H1 (cell line): ENCODE results near the gene ARHGAP26. TPM values are rescaled to one million over a fixed set of nuclear protein-coding genes. Genes with fewer than 3 reads are reported as not detected.

Experiments used
- CTCF ChIA-PET: fragments of 300-600 bp; sonication (Branson Sonifier 250); formaldehyde crosslinking; loops from one replicate; lab custom pipeline; 2021; ENCODE audit not compliant: partially characterized antibody; lab: Charles Lee
- POLR2A ChIA-PET: fragments of 300-600 bp; sonication (Branson Sonifier 250); formaldehyde crosslinking; loops from one replicate; lab custom pipeline; 2021; ENCODE audit warnings: inconsistent platforms; ENCODE audit not compliant: partially characterized antibody; lab: Charles Lee
- DNase-seq, 2 experiments: peaks; one replicate each; pipeline versions ENCODE4 v3.0.0 to v3.0.0-alpha.2; 2010 to 2022; ENCODE audit warnings: low spot score in 2 of 2, low read depth in 1 of 2, mixed read lengths in 1 of 2
- FAIRE-seq: peaks from 2 replicates; lab custom pipeline; 2011; peaks lifted over from hg19 to GRCh38; lab: Jason Lieb, UNC
- H2AFZ ChIP-seq: 2 replicates; pipeline ENCODE4 v1.8.1; 2012; ENCODE audit warnings: low read length, inconsistent platforms
- H2AK5ac ChIP-seq: 2 replicates; pipeline ENCODE4 v1.6.1; 2013; ENCODE audit warnings: low read depth, low read length
- H2BK120ac ChIP-seq: replicated peaks from 2 replicates; pipeline ENCODE3; 2013; ENCODE audit warnings: low read depth, low read length, inconsistent platforms
- H2BK12ac ChIP-seq: 2 replicates; pipeline ENCODE4 v1.6.1; 2013; ENCODE audit warnings: low read depth, low read length
- H2BK15ac ChIP-seq: 2 replicates; pipeline ENCODE4 v1.6.1; 2013; ENCODE audit warnings: low read length
- H2BK20ac ChIP-seq: 2 replicates; pipeline ENCODE4 v1.6.1; 2013; ENCODE audit warnings: low read length
- H2BK5ac ChIP-seq: 2 replicates; pipeline ENCODE4 v1.6.1; 2013; ENCODE audit warnings: low read depth, low read length
- H3K14ac ChIP-seq: 2 replicates; pipeline ENCODE4 v1.6.1; 2013; ENCODE audit warnings: inconsistent platforms; ENCODE audit not compliant: insufficient read length
- H3K18ac ChIP-seq: 2 replicates; pipeline ENCODE4 v1.6.1; 2013; ENCODE audit warnings: low read length; ENCODE audit errors: extremely low read depth
- H3K23ac ChIP-seq: 2 replicates; pipeline ENCODE4 v1.6.1; 2013; ENCODE audit warnings: inconsistent platforms; ENCODE audit not compliant: insufficient read length
- H3K23me2 ChIP-seq: 2 replicates; pipeline ENCODE4 v1.6.1; 2013; ENCODE audit warnings: low read depth, low read length
- H3K27ac ChIP-seq: 2 replicates; pipeline ENCODE4 v1.6.1; 2011; ENCODE audit warnings: low read depth, low read length, inconsistent platforms
- H3K27me3 ChIP-seq, 4 experiments: replicated peaks in 1 of 4; 1 replicate in 1 of 4; 2 replicates in 3 of 4; pipeline versions ENCODE4 v1.6.1 to v1.8.1; 2011 to 2013; ENCODE audit warnings: low read length in 3 of 4, mild to moderate bottlenecking in 3 of 4, inconsistent platforms in 2 of 4, mixed read lengths in 2 of 4, moderate library complexity in 1 of 4; ENCODE audit not compliant: control insufficient read depth in 3 of 4, insufficient read depth in 3 of 4; ENCODE audit errors: extremely low read depth in 1 of 4
- H3K36me3 ChIP-seq, 4 experiments: 2 replicates each; pipeline versions ENCODE4 v1.6.1 to v1.8.1; 2011 to 2013; ENCODE audit warnings: mild to moderate bottlenecking in 4 of 4, low read length in 3 of 4, moderate library complexity in 2 of 4, control low read depth in 1 of 4, inconsistent platforms in 1 of 4; ENCODE audit not compliant: insufficient read depth in 4 of 4, control insufficient read depth in 2 of 4
- H3K4ac ChIP-seq: replicated peaks from 2 replicates; pipeline ENCODE3; 2013; ENCODE audit warnings: low read length, low read depth, mixed read lengths, inconsistent platforms; ENCODE audit not compliant: insufficient read length
- H3K4me1 ChIP-seq, 4 experiments: replicated peaks in 1 of 4; 1 replicate in 1 of 4; 2 replicates in 3 of 4; pipeline versions ENCODE4 v1.6.1 to v1.8.1; 2011 to 2013; ENCODE audit warnings: low read length in 3 of 4, inconsistent platforms in 2 of 4, mixed read lengths in 1 of 4; ENCODE audit not compliant: insufficient read depth in 4 of 4, control insufficient read depth in 3 of 4
- H3K4me2 ChIP-seq, 2 experiments: 2 replicates each; pipeline versions ENCODE4 v1.6.1 to v1.8.1; 2011 to 2013; ENCODE audit warnings: low read depth in 2 of 2, low read length in 2 of 2, control low read depth in 1 of 2, inconsistent platforms in 1 of 2, mild to moderate bottlenecking in 1 of 2; ENCODE audit not compliant: insufficient read depth in 1 of 2
- H3K4me3 ChIP-seq, 4 experiments: fragments of 200-600, 300-600 bp in 1 of 4; sonication (generic), shearing (Covaris generic), sonication (Bioruptor Twin) in 1 of 4; 2 replicates each; pipeline versions ENCODE4 v1.5.1 to v1.8.1; 2011 to 2016; ENCODE audit warnings: low read length in 4 of 4, low read depth in 3 of 4, control low read depth in 2 of 4, inconsistent platforms in 2 of 4, mild to moderate bottlenecking in 2 of 4, mixed read lengths in 1 of 4, moderate library complexity in 1 of 4; ENCODE audit not compliant: insufficient read depth in 2 of 4; ENCODE audit errors: extremely low read depth in 1 of 4
- H3K56ac ChIP-seq: replicated peaks from 2 replicates; pipeline ENCODE3; 2013; ENCODE audit warnings: low read depth, mild to moderate bottlenecking, mixed read lengths, low read length, inconsistent platforms; ENCODE audit not compliant: insufficient read length
- H3K79me1 ChIP-seq: 2 replicates; pipeline ENCODE4 v1.6.1; 2013; ENCODE audit warnings: low read depth, low read length, control low read depth
- H3K79me2 ChIP-seq, 2 experiments: 2 replicates each; pipeline versions ENCODE4 v1.6.1 to v1.8.1; 2012 to 2013; ENCODE audit warnings: low read length in 2 of 2, mild to moderate bottlenecking in 2 of 2, inconsistent platforms in 1 of 2; ENCODE audit not compliant: insufficient read depth in 2 of 2, control insufficient read depth in 1 of 2
- H3K9ac ChIP-seq, 4 experiments: replicated peaks in 1 of 4; 1 replicate in 1 of 4; 2 replicates in 3 of 4; pipeline versions ENCODE4 v1.6.1 to v1.8.1; 2011 to 2013; ENCODE audit warnings: low read depth in 3 of 4, low read length in 3 of 4, control low read depth in 2 of 4, mild to moderate bottlenecking in 2 of 4, moderate library complexity in 2 of 4, inconsistent platforms in 1 of 4; ENCODE audit errors: extremely low read depth in 1 of 4
- H3K9me3 ChIP-seq, 2 experiments: 2 replicates each; pipeline versions ENCODE4 v1.6.1 to v1.8.1; 2012 to 2013; ENCODE audit warnings: mild to moderate bottlenecking in 2 of 2, moderate library complexity in 2 of 2, control low read depth in 1 of 2, inconsistent platforms in 1 of 2, low read depth in 1 of 2, low read length in 1 of 2, mixed read lengths in 1 of 2; ENCODE audit not compliant: insufficient read depth in 2 of 2
- H4K20me1 ChIP-seq, 2 experiments: replicated peaks in 1 of 2; 2 replicates each; pipeline versions ENCODE3 to v1.8.1; 2011 to 2013; ENCODE audit warnings: inconsistent platforms in 2 of 2, low read length in 2 of 2, mild to moderate bottlenecking in 1 of 2; ENCODE audit not compliant: insufficient read depth in 2 of 2, control insufficient read depth in 1 of 2
- H4K5ac ChIP-seq: 2 replicates; pipeline ENCODE4 v1.6.1; 2013; ENCODE audit warnings: low read length, low read depth, mixed read lengths, inconsistent platforms; ENCODE audit not compliant: insufficient read length
- H4K8ac ChIP-seq: 2 replicates; pipeline ENCODE4 v1.8.0; 2013; ENCODE audit warnings: mild to moderate bottlenecking, moderate library complexity, low read length, inconsistent platforms; ENCODE audit not compliant: insufficient read depth; ENCODE audit errors: extremely low read depth
- H4K91ac ChIP-seq: replicated peaks from 2 replicates; pipeline ENCODE3; 2013; ENCODE audit warnings: low read length, mixed read lengths, inconsistent platforms; ENCODE audit not compliant: insufficient read length
- CBX8 ChIP-seq: fragments of 300-800, 300-1000 bp; sonication (generic); IDR thresholded peaks from 2 replicates; pipeline ENCODE4 v1.7.1; 2016; ENCODE audit warnings: low read depth, low read length, borderline replicate concordance
- CEBPB ChIP-seq: IDR thresholded peaks from 2 replicates; pipeline ENCODE4 v1.6.1; 2012; ENCODE audit warnings: low read depth, low read length
- CHD1 ChIP-seq: IDR thresholded peaks from 2 replicates; pipeline ENCODE4 v1.6.1; 2012; ENCODE audit warnings: low read depth, low read length, improper control_type of control experiment
- HDAC2 ChIP-seq, 2 experiments: fragments of 300-600 bp in 1 of 2; sonication (generic) in 1 of 2; IDR thresholded peaks; 2 replicates each; pipeline ENCODE4 v1.6.1; 2011 to 2012; ENCODE audit warnings: low read depth in 2 of 2, low read length in 2 of 2, mild to moderate bottlenecking in 2 of 2, moderate library complexity in 2 of 2, borderline replicate concordance in 1 of 2, inconsistent platforms in 1 of 2
- JUN ChIP-seq: IDR thresholded peaks from 2 replicates; pipeline ENCODE4 v1.6.1; 2011; ENCODE audit warnings: low read depth, mild to moderate bottlenecking, improper control_type of control experiment, low read length
- KDM4A ChIP-seq: IDR thresholded peaks from one replicate; pipeline ENCODE4 v1.7.1; 2012; ENCODE audit warnings: low read depth, mild to moderate bottlenecking, moderate library complexity, low read length, inconsistent platforms; ENCODE audit not compliant: severe bottlenecking
- RBBP5 ChIP-seq: IDR thresholded peaks from 2 replicates; pipeline ENCODE4 v1.7.1; 2012; ENCODE audit warnings: low read depth, mild to moderate bottlenecking, inconsistent platforms, low read length, moderate library complexity, borderline replicate concordance
- RFX5 ChIP-seq: IDR thresholded peaks from 2 replicates; pipeline ENCODE4 v1.6.1; 2011; ENCODE audit warnings: low read depth, low read length, improper control_type of control experiment, borderline replicate concordance
- RXRA ChIP-seq: IDR thresholded peaks from 2 replicates; pipeline ENCODE4 v1.6.1; 2011; ENCODE audit warnings: low read depth, mild to moderate bottlenecking, low read length, moderate library complexity; ENCODE audit not compliant: insufficient read depth
- SIN3A ChIP-seq, 2 experiments: IDR thresholded peaks in 1 of 2; conservative IDR thresholded peaks in 1 of 2; 2 replicates each; pipeline ENCODE4 v1.6.1; 2011 to 2012; ENCODE audit warnings: low read length in 2 of 2, improper control_type of control experiment in 1 of 2, low read depth in 1 of 2, mild to moderate bottlenecking in 1 of 2
- SIX5 ChIP-seq: IDR thresholded peaks from 2 replicates; pipeline ENCODE4 v1.6.1; 2011; ENCODE audit warnings: mild to moderate bottlenecking, low read depth, low read length
- SUZ12 ChIP-seq: fragments of 200-600 bp; sonication (generic); IDR thresholded peaks from 2 replicates; pipeline ENCODE4 v1.6.1; 2012; ENCODE audit warnings: mild to moderate bottlenecking, inconsistent platforms, low read length, moderate library complexity, mixed read lengths
- TCF12 ChIP-seq: IDR thresholded peaks from 2 replicates; pipeline ENCODE4 v1.6.1; 2011; ENCODE audit warnings: low read depth, mild to moderate bottlenecking, low read length
- TEAD4 ChIP-seq: IDR thresholded peaks from 2 replicates; pipeline ENCODE4 v1.6.1; 2012; ENCODE audit warnings: low read depth, low read length, inconsistent platforms, mixed read lengths
- YY1 ChIP-seq: IDR thresholded peaks from 2 replicates; pipeline ENCODE4 v1.6.1; 2011; ENCODE audit warnings: low read depth, mild to moderate bottlenecking, low read length
- WGBS, 2 experiments: shearing (Covaris generic) in 1 of 2; methylation state at CpG; one replicate each; pipeline versions ENCODE4 v1.1.6 to v1.1.7; 2013 to 2015; ENCODE audit warnings: low lambda C conversion rate in 2 of 2, mixed read lengths in 2 of 2, inconsistent platforms in 1 of 2, low coverage in 1 of 2, missing lambda C conversion rate in 1 of 2; ENCODE audit not compliant: insufficient replicate concordance in 2 of 2, insufficient coverage in 1 of 2, insufficient read length in 1 of 2; ENCODE audit errors: extremely low coverage in 1 of 2, missing lambda C conversion rate in 1 of 2; 5-methylcytosine and 5-hydroxymethylcytosine counted together
- polyA plus RNA-seq, 7 experiments: library from polyadenylated mRNA; depleted of rRNA in 3 of 7; stranded (reverse) in 5 of 7; unstranded in 2 of 7; fragments of >200 nt in 5 of 7; fragments of 200-250 nt in 2 of 7; gene quantifications; 1 replicate in 5 of 7; 2 replicates in 1 of 7; 4 replicates in 1 of 7; pipeline versions ENCODE4 v1.2.1 to v1.2.3, GENCODE V29; 2011 to 2013; ENCODE audit warnings: missing spikeins in 2 of 7, mixed read lengths in 2 of 7
- total RNA-seq: library from RNA; stranded (reverse); fragmentation: NEBNext Ultra II Directional; extraction: Animal tissue kit (Norgen Biotek cat#: 25700); gene quantifications from 2 replicates; pipeline ENCODE4 v1.2.1, GENCODE V29; 2021

The ARHGAP26 gene
- total and polyA plus RNA-seq, 2 of the 8 experiments (the other 6 are each of a cell fraction or from before 2014, with no cell fraction given) = 7.1 to 24.8 TPM

DNA sequence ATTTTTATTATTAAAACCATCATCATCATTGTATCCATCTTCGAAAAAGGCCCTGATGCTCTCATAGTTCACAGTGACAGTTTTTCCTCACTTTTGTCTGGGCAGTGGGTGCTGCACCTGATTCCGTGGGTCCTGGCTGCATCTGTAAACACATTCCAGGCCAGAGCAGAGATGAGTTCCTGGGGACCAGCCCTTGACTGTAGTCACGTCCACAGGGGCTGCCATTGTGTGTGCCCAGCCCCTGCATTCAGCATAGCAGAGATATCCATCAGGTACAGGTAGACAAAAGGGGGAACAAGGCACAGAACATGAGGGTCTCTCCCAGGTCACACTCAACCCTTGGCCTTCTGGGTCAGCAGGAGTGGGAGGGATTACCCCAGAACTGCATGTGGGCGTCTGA, 444.3 kb downstream of the ARHGAP26 start:
- H3K4me1 ChIP-seq = peaks cover 0 to 14% (median 5%) of the 10 kb centered on the region in 4 experiments; a peak in 3 of 7 replicates
- H3K4me3 ChIP-seq = no peak overlapping the region
- DNase-seq (no peak), FAIRE-seq (no peak)
- H3K36me3 ChIP-seq = no peaks in the 10 kb centered on the region; a peak in 1 of 8 replicates
- H2BK120ac ChIP-seq = no peak overlapping the region
- H3K27ac ChIP-seq = no peak overlapping the region
- no peaks in the 10 kb centered on the region for H3K27me3 ChIP-seq
- no peak overlapping the region for H2BK15ac ChIP-seq
- no peak overlapping the region for H3K56ac ChIP-seq
- no peak overlapping the region for H2AK5ac ChIP-seq
- no peak overlapping the region for H3K4ac ChIP-seq
- WGBS, 2 experiments = 93% methylated on average over 4 of the region's 4 CpGs; no CpG with 5 or more reads in 1 of the 2 experiments
- H2BK20ac ChIP-seq = no peak overlapping the region
- no peak overlapping the region for H3K23ac ChIP-seq
- no peaks in the 10 kb centered on the region for H4K20me1 ChIP-seq
- no peaks in the 10 kb centered on the region for H3K79me2 ChIP-seq
- H3K18ac ChIP-seq = no peak overlapping the region
- H4K8ac ChIP-seq = no peak overlapping the region; the same call in 1 of the 2 replicates
- CTCF ChIA-PET = interaction anchor here (1.1 to 1.6 kb wide), 2 partner anchors 8 to 20 kb away, joined by 3 to 6 read pairs; no protein-coding TSS in a partner anchor
- H2BK5ac ChIP-seq = no peak overlapping the region
- no peak overlapping the region for H2AFZ ChIP-seq
- no peaks in the 10 kb centered on the region for H3K79me1 ChIP-seq
- no peak overlapping the region for H3K9ac ChIP-seq
- H3K4me2 ChIP-seq = no peak overlapping the region
- no peaks in the 10 kb centered on the region for H3K23me2 ChIP-seq
- POLR2A ChIA-PET = no interaction called here
- no peak overlapping the region for H4K91ac ChIP-seq
- H2BK12ac ChIP-seq = 0 out of 2 replicates have a peak overlapping the region, but pooled peaks have one; percentile 3
- H4K5ac ChIP-seq = no peak overlapping the region
- no peaks in the 10 kb centered on the region for H3K9me3 ChIP-seq
- no peak overlapping the region for H3K14ac ChIP-seq
- TF ChIP-seq CBX8 (no peak), YY1 (no peak), SUZ12 (no peak), HDAC2 (IDR thresholded peaks at IDR 0.05; ENCODE audit: borderline replicate concordance in 1 of 2, low read depth in 2 of 2, low read length in 2 of 2) (no peak), CEBPB (no peak), TCF12 (no peak), JUN (no peak), SIN3A (conservative IDR thresholded peaks at IDR 0.05 in 1 of 2, IDR thresholded peaks at IDR 0.05 in 1 of 2; ENCODE audit: low read depth in 1 of 2, low read length in 2 of 2) (no peak), RXRA (no peak), CHD1 (no peak), KDM4A (no peak), SIX5 (no peak), RFX5 (no peak), RBBP5 (no peak), TEAD4 (no peak)
